ENCODE measurements around the gene GRPR.
"Not testable (repeated sequence)": the region's sequence is repeated elsewhere in the genome, so short reads cannot be mapped to it uniquely, and the experiment has no call there.

The GRPR gene

GRCh38 chrX:16160729-16161128, 37.4 kb downstream of the GRPR start:
- peak; percentile 88 for DNase-seq
- Histone ChIP-seq H4K8ac (ENCODE audit: low read depth, low read length) (no peak overlapping the region), H3K4me3 (ENCODE audit: low read length) (no peak overlapping the region), H3K9ac (ENCODE audit: low read length) (no peak overlapping the region), H3K27ac (ENCODE audit: low read depth, low read length) (peak overlapping the region; percentile 54), H3K79me2 (ENCODE audit: control insufficient read depth, insufficient read depth, low read length) (no peaks in the 10 kb centered on the region), H3K27me3 (ENCODE audit: insufficient read depth, low read length, poor library complexity) (no peaks in the 10 kb centered on the region), H2BK5ac (ENCODE audit: low read length) (no peak overlapping the region), H3K4me2 (ENCODE audit: low read length) (no peak overlapping the region), H2BK120ac (ENCODE audit: low read depth, low read length) (no peak overlapping the region), H3K23ac (ENCODE audit: low read length) (no peak overlapping the region), H3K4ac (ENCODE audit: low read depth, low read length) (no peak overlapping the region), H3K18ac (ENCODE audit: low read length) (no peak overlapping the region), H3K36me3 (ENCODE audit: control insufficient read depth, insufficient read depth, low read length) (peaks cover 8% of the 10 kb centered on the region), H3K56ac (ENCODE audit: low read length) (no peak overlapping the region), H2BK15ac (replicated peaks; ENCODE audit: low read depth) (no peak overlapping the region), H3K79me1 (ENCODE audit: low read length) (no peaks in the 10 kb centered on the region), H4K5ac (ENCODE audit: low read length) (no peak overlapping the region), H2AK5ac (ENCODE audit: low read length) (no peak overlapping the region), H3K4me1 (ENCODE audit: control insufficient read depth, low read depth, low read length) (no peaks in the 10 kb centered on the region)
- no CpG with 5 or more reads among the region's 3 CpGs for WGBS (ENCODE audit: extremely low coverage, insufficient coverage, low lambda C conversion rate)

GRCh38 chrX:16161173-16161572, 37.8 kb downstream of the GRPR start:
- not testable (repeated sequence) for H3K18ac ChIP-seq (ENCODE audit: low read length); H3K4ac ChIP-seq (ENCODE audit: low read depth, low read length); H3K4me1 ChIP-seq (ENCODE audit: control insufficient read depth, low read depth, low read length); H2BK15ac ChIP-seq (replicated peaks; ENCODE audit: low read depth); H3K36me3 ChIP-seq (ENCODE audit: control insufficient read depth, insufficient read depth, low read length); H3K9ac ChIP-seq (ENCODE audit: low read length); H3K4me3 ChIP-seq (ENCODE audit: low read length); DNase-seq; H3K4me2 ChIP-seq (ENCODE audit: low read length); H3K27me3 ChIP-seq (ENCODE audit: insufficient read depth, low read length, poor library complexity); H3K79me2 ChIP-seq (ENCODE audit: control insufficient read depth, insufficient read depth, low read length); H4K8ac ChIP-seq (ENCODE audit: low read depth, low read length); H3K56ac ChIP-seq (ENCODE audit: low read length); H2BK120ac ChIP-seq (ENCODE audit: low read depth, low read length); H3K23ac ChIP-seq (ENCODE audit: low read length); H3K79me1 ChIP-seq (ENCODE audit: low read length); H2AK5ac ChIP-seq (ENCODE audit: low read length); H4K5ac ChIP-seq (ENCODE audit: low read length); H2BK5ac ChIP-seq (ENCODE audit: low read length)
- WGBS (ENCODE audit: extremely low coverage, insufficient coverage, low lambda C conversion rate), result no CpG with 5 or more reads among the region's 2 CpGs
- peak overlapping the region; percentile 54 for H3K27ac ChIP-seq (ENCODE audit: low read depth, low read length)

DNA sequence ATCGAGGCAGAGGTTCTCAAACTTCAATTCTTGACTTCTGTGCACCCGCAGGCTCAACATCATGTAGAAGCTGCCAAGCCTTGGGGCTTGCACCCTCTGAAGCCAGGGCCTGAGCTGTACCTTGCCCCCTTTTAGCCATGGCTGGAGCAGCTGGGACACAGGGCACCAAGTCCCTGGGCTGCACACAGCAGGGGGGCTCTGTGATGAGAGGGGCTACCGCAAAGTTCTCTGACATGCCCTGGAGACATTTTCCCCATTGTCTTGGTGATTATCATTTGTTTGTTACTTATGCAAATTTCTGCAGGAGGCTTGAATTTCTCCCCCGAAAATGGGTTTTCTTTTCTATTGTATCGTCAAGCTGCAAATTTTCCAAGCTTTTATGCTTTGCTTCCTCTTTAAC, 39.0 kb downstream of the GRPR start:
- no peak overlapping the region for H4K5ac ChIP-seq (ENCODE audit: low read length)
- no CpG with 5 or more reads among the region's 5 CpGs for WGBS (ENCODE audit: extremely low coverage, insufficient coverage, low lambda C conversion rate)
- peak; percentile 40 for DNase-seq
- no peaks in the 10 kb centered on the region for H3K79me2 ChIP-seq (ENCODE audit: control insufficient read depth, insufficient read depth, low read length)
- no peak overlapping the region for H3K18ac ChIP-seq (ENCODE audit: low read length)
- no peak overlapping the region for H3K9ac ChIP-seq (ENCODE audit: low read length)
- H3K4me3 ChIP-seq (ENCODE audit: low read length), result no peak overlapping the region
- H2BK15ac ChIP-seq (replicated peaks; ENCODE audit: low read depth), result no peak overlapping the region
- H2BK120ac ChIP-seq (ENCODE audit: low read depth, low read length), result no peak overlapping the region
- H3K4me2 ChIP-seq (ENCODE audit: low read length), result no peak overlapping the region
- no peaks in the 10 kb centered on the region for H3K27me3 ChIP-seq (ENCODE audit: insufficient read depth, low read length, poor library complexity)
- H4K8ac ChIP-seq (ENCODE audit: low read depth, low read length), result no peak overlapping the region
- H2BK5ac ChIP-seq (ENCODE audit: low read length), result no peak overlapping the region
- no peak overlapping the region for H3K56ac ChIP-seq (ENCODE audit: low read length)
- H3K36me3 ChIP-seq (ENCODE audit: control insufficient read depth, insufficient read depth, low read length), result peaks cover 7% of the 10 kb centered on the region
- no peak overlapping the region for H3K4ac ChIP-seq (ENCODE audit: low read depth, low read length)
- no peak overlapping the region for H2AK5ac ChIP-seq (ENCODE audit: low read length)
- H3K23ac ChIP-seq (ENCODE audit: low read length), result no peak overlapping the region
- no peak overlapping the region for H3K27ac ChIP-seq (ENCODE audit: low read depth, low read length)
- H3K4me1 ChIP-seq (ENCODE audit: control insufficient read depth, low read depth, low read length), result no peaks in the 10 kb centered on the region
- no peaks in the 10 kb centered on the region for H3K79me1 ChIP-seq (ENCODE audit: low read length)

- Histone ChIP-seq H3K27me3 (ENCODE audit: insufficient read depth, low read length, poor library complexity) (no peaks in the 10 kb centered on the region), H3K4ac (ENCODE audit: low read depth, low read length) (no peak overlapping the region)
- 97% methylated on average over 2 of the region's 3 CpGs for WGBS (ENCODE audit: extremely low coverage, insufficient coverage, low lambda C conversion rate)
Observed at GRCh38 chrX:16164748-16165147, 41.4 kb downstream of the GRPR start.

DNA sequence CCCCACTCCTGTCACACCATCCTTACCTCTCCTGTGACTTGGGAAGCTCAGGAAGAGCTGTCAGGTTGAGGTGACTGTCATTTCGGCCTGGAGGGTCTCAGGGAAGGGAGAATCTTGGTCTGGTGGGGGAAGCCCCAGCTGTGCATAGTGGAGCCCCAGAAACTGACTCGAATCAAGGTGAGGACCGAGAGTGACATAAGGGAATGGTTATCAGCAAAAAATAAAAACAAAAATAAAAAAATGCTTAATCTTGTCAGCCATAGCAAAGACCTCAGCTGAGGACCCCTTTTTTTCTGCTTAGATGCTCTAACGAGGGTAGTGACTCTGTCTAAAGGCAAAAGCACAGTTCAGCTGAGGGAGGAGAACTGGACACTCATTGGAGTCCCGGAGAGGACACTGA, 43.8 kb downstream of the GRPR start, which contains the start of gene MAGEB17:
MAGEB17 (plus strand) TSS at position 301 of the 400 bp plus-strand sequence. CDS start 2,902 bp downstream, outside the sequence.
- no peaks in the 10 kb centered on the region for H3K4me1 ChIP-seq (ENCODE audit: control insufficient read depth, low read depth, low read length)
- WGBS (ENCODE audit: extremely low coverage, insufficient coverage, low lambda C conversion rate), result no CpG with 5 or more reads among the region's 5 CpGs
- H3K4me2 ChIP-seq (ENCODE audit: low read length), result no peak within 1 kb of the TSS
- H3K79me2 ChIP-seq (ENCODE audit: control insufficient read depth, insufficient read depth, low read length), result no peaks in the 10 kb centered on the region
- no peak within 1 kb of the TSS for H3K4me3 ChIP-seq (ENCODE audit: low read length)
- H3K79me1 ChIP-seq (ENCODE audit: low read length), result no peaks in the 10 kb centered on the region
- no peak within 1 kb of the TSS for H3K23ac ChIP-seq (ENCODE audit: low read length)
- H4K5ac ChIP-seq (ENCODE audit: low read length), result no peak within 1 kb of the TSS
- no peak within 1 kb of the TSS for H3K56ac ChIP-seq (ENCODE audit: low read length)
- no peak within 1 kb of the TSS for H4K8ac ChIP-seq (ENCODE audit: low read depth, low read length)
- DNase-seq, result no peak
- H3K9ac ChIP-seq (ENCODE audit: low read length), result no peak within 1 kb of the TSS
- no peak within 1 kb of the TSS for H3K4ac ChIP-seq (ENCODE audit: low read depth, low read length)
- H3K27me3 ChIP-seq (ENCODE audit: insufficient read depth, low read length, poor library complexity), result no peaks in the 10 kb centered on the region
- peaks cover 6% of the 10 kb centered on the region for H3K36me3 ChIP-seq (ENCODE audit: control insufficient read depth, insufficient read depth, low read length)
- no peak within 1 kb of the TSS for H2AK5ac ChIP-seq (ENCODE audit: low read length)
- H3K18ac ChIP-seq (ENCODE audit: low read length), result no peak within 1 kb of the TSS
- no peak within 1 kb of the TSS for H2BK5ac ChIP-seq (ENCODE audit: low read length)
- no peak within 1 kb of the TSS for H2BK15ac ChIP-seq (replicated peaks; ENCODE audit: low read depth)
- no peak within 1 kb of the TSS for H3K27ac ChIP-seq (ENCODE audit: low read depth, low read length)
- no peak within 1 kb of the TSS for H2BK120ac ChIP-seq (ENCODE audit: low read depth, low read length)

More at GRCh38 chrX:16164748-16165147, 41.4 kb downstream of the GRPR start:
- Histone ChIP-seq H4K8ac (ENCODE audit: low read depth, low read length) (no peak overlapping the region), H3K79me1 (ENCODE audit: low read length) (no peaks in the 10 kb centered on the region), H2AK5ac (ENCODE audit: low read length) (no peak overlapping the region), H3K36me3 (ENCODE audit: control insufficient read depth, insufficient read depth, low read length) (peaks cover 7% of the 10 kb centered on the region), H3K79me2 (ENCODE audit: control insufficient read depth, insufficient read depth, low read length) (no peaks in the 10 kb centered on the region), H3K27ac (ENCODE audit: low read depth, low read length) (no peak overlapping the region), H3K4me2 (ENCODE audit: low read length) (no peak overlapping the region), H3K18ac (ENCODE audit: low read length) (no peak overlapping the region), H2BK120ac (ENCODE audit: low read depth, low read length) (no peak overlapping the region), H3K4me1 (ENCODE audit: control insufficient read depth, low read depth, low read length) (no peaks in the 10 kb centered on the region), H3K23ac (ENCODE audit: low read length) (no peak overlapping the region), H2BK15ac (replicated peaks; ENCODE audit: low read depth) (no peak overlapping the region), H3K9ac (ENCODE audit: low read length) (no peak overlapping the region), H2BK5ac (ENCODE audit: low read length) (no peak overlapping the region), H3K56ac (ENCODE audit: low read length) (no peak overlapping the region), H4K5ac (ENCODE audit: low read length) (no peak overlapping the region), H3K4me3 (ENCODE audit: low read length) (no peak overlapping the region)
- no peak for DNase-seq

- H2AK5ac ChIP-seq (ENCODE audit: low read length), result no peak overlapping the region
- H3K9ac ChIP-seq (ENCODE audit: low read length), result no peak overlapping the region
- no peak overlapping the region for H3K56ac ChIP-seq (ENCODE audit: low read length)
- H4K5ac ChIP-seq (ENCODE audit: low read length), result no peak overlapping the region
- H3K79me1 ChIP-seq (ENCODE audit: low read length), result no peaks in the 10 kb centered on the region
- H3K4me1 ChIP-seq (ENCODE audit: control insufficient read depth, low read depth, low read length), result no peaks in the 10 kb centered on the region
- no peak overlapping the region for H3K23ac ChIP-seq (ENCODE audit: low read length)
- WGBS (ENCODE audit: extremely low coverage, insufficient coverage, low lambda C conversion rate), result no CpG with 5 or more reads among the region's 9 CpGs
- H3K4ac ChIP-seq (ENCODE audit: low read depth, low read length), result no peak overlapping the region
- H3K27me3 ChIP-seq (ENCODE audit: insufficient read depth, low read length, poor library complexity), result no peaks in the 10 kb centered on the region
- peaks cover 9% of the 10 kb centered on the region for H3K36me3 ChIP-seq (ENCODE audit: control insufficient read depth, insufficient read depth, low read length)
- no peaks in the 10 kb centered on the region for H3K79me2 ChIP-seq (ENCODE audit: control insufficient read depth, insufficient read depth, low read length)
- DNase-seq, result no peak
- no peak overlapping the region for H3K27ac ChIP-seq (ENCODE audit: low read depth, low read length)
- H2BK120ac ChIP-seq (ENCODE audit: low read depth, low read length), result no peak overlapping the region
- no peak overlapping the region for H4K8ac ChIP-seq (ENCODE audit: low read depth, low read length)
- no peak overlapping the region for H2BK5ac ChIP-seq (ENCODE audit: low read length)
- no peak overlapping the region for H3K18ac ChIP-seq (ENCODE audit: low read length)
- H2BK15ac ChIP-seq (replicated peaks; ENCODE audit: low read depth), result no peak overlapping the region
- no peak overlapping the region for H3K4me2 ChIP-seq (ENCODE audit: low read length)
- H3K4me3 ChIP-seq (ENCODE audit: low read length), result no peak overlapping the region
Observed at GRCh38 chrX:16171039-16171438, 47.7 kb downstream of the GRPR start.

Data from mesendoderm (in vitro differentiated cells).